ENCODE measurements around the gene ZNF200. TPM values are rescaled to one million over a fixed set of nuclear protein-coding genes. Genes with fewer than 3 reads are reported as not detected.

Gene ZNF200
- polyA plus RNA-seq, 1 donor (not counting 4 experiments of a cell fraction or from before 2014, with no cell fraction given): 4.3 TPM

- H3K79me2 ChIP-seq (ENCODE audit: control insufficient read depth, insufficient read depth, low read length): no peaks in the 10 kb centered on the region
- no peak overlapping the region for H2AFZ ChIP-seq (ENCODE audit: control insufficient read depth, low read length)
- no peak for DNase-seq (ENCODE audit: low read depth, low spot score)
- no peaks in the 10 kb centered on the region for H3K4me1 ChIP-seq (ENCODE audit: control insufficient read depth, extremely low read depth, insufficient read depth, low read length)
- FAIRE-seq: no peak
- no peak overlapping the region for H3K4me2 ChIP-seq (ENCODE audit: control insufficient read depth, extremely low read depth, insufficient read depth, low read depth, low read length)
- no peaks in the 10 kb centered on the region for H3K27me3 ChIP-seq (ENCODE audit: control insufficient read depth, extremely low read depth, insufficient read depth, low read length)
- H3K4me3 ChIP-seq (ENCODE audit: control insufficient read depth in 2 of 3, extremely low read depth in 1 of 3, insufficient read depth in 2 of 3, low read depth in 1 of 3, low read length in 3 of 3): no peak overlapping the region
- no peaks in the 10 kb centered on the region for H4K20me1 ChIP-seq (ENCODE audit: control insufficient read depth, extremely low read depth, insufficient read depth, low read length)
- H3K36me3 ChIP-seq (ENCODE audit: control insufficient read depth in 2 of 2, extremely low read depth in 1 of 2, insufficient read depth in 2 of 2, low read length in 2 of 2): peaks cover 1 to 15% of the 10 kb centered on the region in 2 experiments
- H3K27ac ChIP-seq (ENCODE audit: control insufficient read depth, insufficient read depth, low read length): no peak overlapping the region
- TF ChIP-seq CTCF (optimal IDR thresholded peaks at IDR 0.05 in 1 of 3, IDR thresholded peaks at IDR 0.05 in 1 of 3, conservative IDR thresholded peaks at IDR 0.05 in 1 of 3; ENCODE audit: extremely low read depth in 1 of 3, insufficient read depth in 2 of 3, low read length in 3 of 3): no peak
- TF ChIP-seq EZH2 (IDR thresholded peaks at IDR 0.05; ENCODE audit: low read length): no peak
- H3K9me1 ChIP-seq (ENCODE audit: control insufficient read depth, extremely low read depth, insufficient read depth, low read length): no peaks in the 10 kb centered on the region
- no peak overlapping the region for H3K9ac ChIP-seq (ENCODE audit: control insufficient read depth, extremely low read depth, insufficient read depth, low read length)
- dilution Hi-C loops (cut with MboI; ENCODE audit: extremely low pct_ligation_motif_present, low sequenced_read_pairs): no loop called here
- H3K9me3 ChIP-seq (ENCODE audit: control insufficient read depth, low read depth, low read length): peaks cover 18% of the 10 kb centered on the region
Observed at GRCh38 chr16:3220839-3221238, 14.1 kb downstream of the ZNF200 start.

GRCh38 chr16:3216263-3216640, 18.7 kb downstream of the ZNF200 start:
- Histone ChIP-seq H3K4me2 (ENCODE audit: control insufficient read depth, extremely low read depth, insufficient read depth, low read depth, low read length) (no peak overlapping the region), H3K79me2 (ENCODE audit: control insufficient read depth, insufficient read depth, low read length) (no peaks in the 10 kb centered on the region), H3K9me1 (ENCODE audit: control insufficient read depth, extremely low read depth, insufficient read depth, low read length) (no peaks in the 10 kb centered on the region), H3K4me3 (ENCODE audit: control insufficient read depth in 2 of 3, extremely low read depth in 1 of 3, insufficient read depth in 2 of 3, low read depth in 1 of 3, low read length in 3 of 3) (no peak overlapping the region), H3K36me3 (ENCODE audit: control insufficient read depth in 2 of 2, extremely low read depth in 1 of 2, insufficient read depth in 2 of 2, low read length in 2 of 2) (no peaks in the 10 kb centered on the region), H3K4me1 (ENCODE audit: control insufficient read depth, extremely low read depth, insufficient read depth, low read length) (no peaks in the 10 kb centered on the region), H3K27ac (ENCODE audit: control insufficient read depth, insufficient read depth, low read length) (no peak overlapping the region), H3K9ac (ENCODE audit: control insufficient read depth, extremely low read depth, insufficient read depth, low read length) (no peak overlapping the region), H4K20me1 (ENCODE audit: control insufficient read depth, extremely low read depth, insufficient read depth, low read length) (no peaks in the 10 kb centered on the region), H2AFZ (ENCODE audit: control insufficient read depth, low read length) (no peak overlapping the region), H3K9me3 (ENCODE audit: control insufficient read depth, low read depth, low read length) (no peaks in the 10 kb centered on the region), H3K27me3 (ENCODE audit: control insufficient read depth, extremely low read depth, insufficient read depth, low read length) (no peaks in the 10 kb centered on the region)
- dilution Hi-C loops (cut with MboI; ENCODE audit: extremely low pct_ligation_motif_present, low sequenced_read_pairs): no loop called here
- DNase-seq (ENCODE audit: low read depth, low spot score): no peak
- no peak for TF ChIP-seq CTCF (optimal IDR thresholded peaks at IDR 0.05 in 1 of 3, IDR thresholded peaks at IDR 0.05 in 1 of 3, conservative IDR thresholded peaks at IDR 0.05 in 1 of 3; ENCODE audit: extremely low read depth in 1 of 3, insufficient read depth in 2 of 3, low read length in 3 of 3)
- FAIRE-seq: no peak
